Endothelial cell of umbilical vein (primary cell): ENCODE data around the gene FRY. TPM values are rescaled to one million over a fixed set of nuclear protein-coding genes. Genes with fewer than 3 reads are reported as not detected.

Experiments
- BruUV-seq: library from RNA; stranded (reverse); fragments of 400-500 nt; replicated peaks from 2 replicates; lab custom pipeline; 2021; lab: Mats Ljungman, UMichigan
- CTCF ChIA-PET: fragments of 300-600, 350-600 bp; sonication (Branson Sonifier 250); formaldehyde crosslinking; loops from one replicate; lab custom pipeline; 2021; ENCODE audit warnings: antibody characterized with exemption, inconsistent platforms; lab: Charles Lee
- POLR2A ChIA-PET: fragments of 300-600, 350-600 bp; sonication (Branson Sonifier 250); formaldehyde crosslinking; loops from one replicate; lab custom pipeline; 2021; ENCODE audit warnings: antibody characterized with exemption, inconsistent platforms; lab: Charles Lee
- DNase-seq: peaks from one replicate; pipeline ENCODE4 v3.0.0-alpha.2; 2011; ENCODE audit warnings: low read depth, low spot score
- FAIRE-seq: peaks from 2 replicates; lab custom pipeline; 2011; peaks lifted over from hg19 to GRCh38; lab: Jason Lieb, UNC
- H2AFZ ChIP-seq: 2 replicates; pipeline ENCODE4 v1.6.0; 2012; ENCODE audit warnings: low read depth, low read length, control low read depth, inconsistent platforms
- H3K27ac ChIP-seq: 2 replicates; pipeline ENCODE4 v1.5.1; 2011; ENCODE audit warnings: low read depth, mild to moderate bottlenecking, control low read depth, low read length, moderate library complexity; ENCODE audit not compliant: insufficient read depth
- H3K27me3 ChIP-seq, 2 experiments: 2 replicates each; pipeline versions ENCODE4 v1.6.0 to v1.6.1; 2011; ENCODE audit warnings: low read length in 2 of 2, mixed read lengths in 1 of 2; ENCODE audit not compliant: control insufficient read depth in 2 of 2, insufficient read depth in 2 of 2
- H3K36me3 ChIP-seq, 2 experiments: 2 replicates in 1 of 2; 3 replicates in 1 of 2; pipeline ENCODE4 v1.5.1; 2011; ENCODE audit warnings: low read length in 2 of 2, mild to moderate bottlenecking in 1 of 2, moderate library complexity in 1 of 2; ENCODE audit not compliant: control insufficient read depth in 2 of 2, insufficient read depth in 2 of 2; ENCODE audit errors: extremely low read depth in 1 of 2
- H3K4me1 ChIP-seq: 3 replicates; pipeline ENCODE4 v1.5.1; 2011; ENCODE audit warnings: mild to moderate bottlenecking, low read length; ENCODE audit not compliant: control insufficient read depth, insufficient read depth; ENCODE audit errors: extremely low read depth
- H3K4me2 ChIP-seq: 2 replicates; pipeline ENCODE4 v1.6.1; 2011; ENCODE audit warnings: low read length, control low read depth, mixed read lengths; ENCODE audit not compliant: insufficient read depth
- H3K4me3 ChIP-seq, 3 experiments: fragments of 200-600 bp in 1 of 3; sonication (generic), shearing (Covaris generic) in 1 of 3; replicated peaks in 1 of 3; 2 replicates each; pipeline ENCODE4 v1.5.1; 2011 to 2016; ENCODE audit warnings: control low read depth in 3 of 3, low read length in 3 of 3, mild to moderate bottlenecking in 2 of 3, inconsistent platforms in 1 of 3, low read depth in 1 of 3, moderate library complexity in 1 of 3; ENCODE audit not compliant: insufficient read depth in 1 of 3
- H3K79me2 ChIP-seq: 2 replicates; pipeline ENCODE4 v1.6.0; 2012; ENCODE audit warnings: low read length, inconsistent platforms; ENCODE audit not compliant: control insufficient read depth, insufficient read depth
- H3K9ac ChIP-seq: replicated peaks from 2 replicates; pipeline ENCODE3; 2011; ENCODE audit warnings: low read length, control low read depth; ENCODE audit not compliant: insufficient read depth; ENCODE audit errors: extremely low read depth
- H3K9me1 ChIP-seq: replicated peaks from 3 replicates; pipeline ENCODE4 v1.6.0; 2011; ENCODE audit warnings: mild to moderate bottlenecking, low read length; ENCODE audit not compliant: control insufficient read depth, insufficient read depth; ENCODE audit errors: extremely low read depth
- H3K9me3 ChIP-seq: replicated peaks from 2 replicates; pipeline ENCODE4 v1.5.1; 2012; ENCODE audit warnings: low read length, inconsistent platforms; ENCODE audit not compliant: control insufficient read depth, insufficient read depth
- H4K20me1 ChIP-seq: replicated peaks from 2 replicates; pipeline ENCODE3; 2011; ENCODE audit warnings: mild to moderate bottlenecking, low read length; ENCODE audit not compliant: control insufficient read depth, insufficient read depth; ENCODE audit errors: extremely low read depth
- CTCF ChIP-seq, 2 donors: IDR thresholded peaks; 1 replicate in 1 of 2; 2 replicates in 1 of 2; pipeline ENCODE4 v1.5.1; 2011; ENCODE audit warnings: low read length in 2 of 2, mild to moderate bottlenecking in 2 of 2, moderate library complexity in 2 of 2, control low read depth in 1 of 2, inconsistent platforms in 1 of 2, low read depth in 1 of 2; ENCODE audit not compliant: insufficient read depth in 1 of 2; ENCODE audit errors: extremely low read depth in 1 of 2
- EZH2 ChIP-seq: IDR thresholded peaks from 2 replicates; pipeline ENCODE4 v1.6.1; 2012; ENCODE audit warnings: borderline replicate concordance, low read depth, mild to moderate bottlenecking, moderate library complexity, low read length, inconsistent platforms; ENCODE audit not compliant: severe bottlenecking
- FOS ChIP-seq: IDR thresholded peaks from 2 replicates; pipeline ENCODE4 v1.6.1; 2011; ENCODE audit warnings: mild to moderate bottlenecking, low read length, moderate library complexity, borderline replicate concordance; ENCODE audit not compliant: insufficient read depth
- GATA2 ChIP-seq: IDR thresholded peaks from 2 replicates; pipeline ENCODE4 v1.7.0; 2011; ENCODE audit warnings: low read depth, mild to moderate bottlenecking, moderate library complexity, mixed read lengths, low read length; ENCODE audit not compliant: insufficient read length, insufficient read depth
- JUN ChIP-seq: IDR thresholded peaks from 2 replicates; pipeline ENCODE4 v1.6.1; 2011; ENCODE audit warnings: borderline replicate concordance, low read depth; ENCODE audit not compliant: insufficient read length, insufficient read depth
- MAX ChIP-seq: IDR thresholded peaks from 2 replicates; pipeline ENCODE4 v1.6.1; 2011; ENCODE audit not compliant: insufficient read depth, insufficient read length
- MYC ChIP-seq: IDR thresholded peaks from one replicate; pipeline ENCODE4 v1.6.1; 2011; ENCODE audit warnings: mild to moderate bottlenecking, low read depth, low read length
- POLR2A ChIP-seq: IDR thresholded peaks from 2 replicates; pipeline ENCODE4 v1.6.1; 2012; ENCODE audit warnings: low read depth, mild to moderate bottlenecking, control low read depth, low read length
- POLR2AphosphoS5 ChIP-seq: IDR thresholded peaks from 2 replicates; pipeline ENCODE4 v1.6.1; 2012; ENCODE audit warnings: low read depth, mild to moderate bottlenecking, control low read depth, low read length, moderate library complexity; ENCODE audit not compliant: insufficient read depth
- dilution Hi-C: fragments of 300-500 bp; cut with MboI; formaldehyde crosslinking; loops from one replicate; pipeline ENCODE4 v1.15.0; 2019; ENCODE audit warnings: low sequenced_read_pairs; ENCODE audit not compliant: extremely low pct_ligation_motif_present
- intact Hi-C: fragments of 100-400 bp; cut with micrococcal nuclease; formaldehyde crosslinking; loops from one replicate; pipeline ENCODE4 v1.10.0; 2022
- polyA plus RNA-seq, 4 experiments: library from polyadenylated mRNA; depleted of rRNA in 3 of 4; stranded (reverse) in 3 of 4; unstranded in 1 of 4; fragments of >200 nt; gene quantifications; 2 replicates each; pipeline versions ENCODE4 v1.2.1 to v1.2.3, GENCODE V29; 2011 to 2012; ENCODE audit warnings: missing spikeins in 1 of 4
- total RNA-seq: library from RNA; stranded (reverse); gene quantifications from 2 replicates; pipeline ENCODE4 v1.2.3, GENCODE V29; 2021

The FRY gene
- total and polyA plus RNA-seq, 2 donors (not counting 3 experiments of a cell fraction or from before 2014, with no cell fraction given) = 57.3 to 75.8 TPM

GRCh38 chr13:32147193-32147592, 115.6 kb downstream of the FRY start:
- CTCF ChIA-PET = interaction anchor here (1.1 kb wide), 1 partner anchor 17 kb away, joined by 4 read pairs; no protein-coding TSS in a partner anchor
- no peaks in the 10 kb centered on the region for H4K20me1 ChIP-seq
- FAIRE-seq (no peak), DNase-seq (no peak)
- no peaks in the 10 kb centered on the region for H3K36me3 ChIP-seq
- TF ChIP-seq MYC (no peak), JUN (no peak), POLR2A (no peak), FOS (no peak), CTCF (IDR thresholded peaks at IDR 0.05; ENCODE audit: extremely low read depth in 1 of 2, insufficient read depth in 1 of 2, low read depth in 1 of 2, low read length in 2 of 2) (no peak), EZH2 (no peak), MAX (no peak), POLR2AphosphoS5 (no peak), GATA2 (no peak)
- no peaks in the 10 kb centered on the region for H3K79me2 ChIP-seq
- no peak overlapping the region for H3K9ac ChIP-seq
- no peaks in the 10 kb centered on the region for H3K9me3 ChIP-seq
- intact Hi-C loops (no loop called here), dilution Hi-C loops (no loop called here)
- no peak overlapping the region for H3K4me2 ChIP-seq
- POLR2A ChIA-PET = no interaction called here
- H3K27ac ChIP-seq = no peak overlapping the region
- H3K4me1 ChIP-seq = peaks cover 31% of the 10 kb centered on the region
- no peaks in the 10 kb centered on the region for H3K9me1 ChIP-seq
- no peak overlapping the region for H2AFZ ChIP-seq
- BruUV-seq = no TSS peak
- H3K27me3 ChIP-seq = no peaks in the 10 kb centered on the region
- no peak overlapping the region for H3K4me3 ChIP-seq
